HEK293T (cell line): ENCODE data around the gene WDR37.
"Not testable (repeated sequence)": the region's sequence is repeated elsewhere in the genome, so short reads cannot be mapped to it uniquely, and the experiment has no call there.

ENCODE experiments used
- CTCF ChIA-PET: fragments of 350-600 bp; formaldehyde crosslinking; extraction: SDS; loops from one replicate; lab custom pipeline; 2021; ENCODE audit warnings: antibody characterized with exemption, inconsistent platforms; lab: Yijun Ruan, JAX
- POLR2A ChIA-PET: fragments of 350-600 bp; formaldehyde crosslinking; extraction: SDS; loops from one replicate; lab custom pipeline; 2020; ENCODE audit warnings: antibody characterized with exemption, inconsistent platforms; lab: Yijun Ruan, JAX
- DNase-seq: peaks from one replicate; pipeline ENCODE4 v3.0.0; 2012; ENCODE audit warnings: mixed read lengths; ENCODE audit errors: extremely low spot score
- ARNT ChIP-seq: fragments of 450-650 bp; IDR thresholded peaks from 2 replicates; pipeline ENCODE4 v1.6.1; 2017; ENCODE audit warnings: mild to moderate bottlenecking
- BHLHE40 ChIP-seq: fragments of 450-650 bp; IDR thresholded peaks from 2 replicates; pipeline ENCODE4 v1.6.1; 2016; ENCODE audit warnings: mild to moderate bottlenecking, moderate library complexity, borderline replicate concordance
- CTBP1 ChIP-seq: fragments of 450-650 bp; IDR thresholded peaks from 2 replicates; pipeline ENCODE4 v1.6.1; 2016; ENCODE audit warnings: borderline replicate concordance
- ELF4 ChIP-seq: fragments of 450-650 bp; IDR thresholded peaks from 2 replicates; pipeline ENCODE4 v1.6.1; 2017; ENCODE audit warnings: antibody characterized with exemption
- FOXA1 ChIP-seq: fragments of 450-650 bp; IDR thresholded peaks from 2 replicates; pipeline ENCODE4 v1.6.1; 2016; ENCODE audit warnings: mild to moderate bottlenecking
- FOXK2 ChIP-seq: fragments of 450-650 bp; IDR thresholded peaks from 2 replicates; pipeline ENCODE4 v1.6.1; 2016; ENCODE audit warnings: mild to moderate bottlenecking
- FOXM1 ChIP-seq: fragments of 450-650 bp; IDR thresholded peaks from 2 replicates; pipeline ENCODE4 v1.6.1; 2017; ENCODE audit warnings: mild to moderate bottlenecking, borderline replicate concordance
- HDGF ChIP-seq: fragments of 450-650 bp; IDR thresholded peaks from 2 replicates; pipeline ENCODE4 v1.6.1; 2017; ENCODE audit warnings: antibody characterized with exemption, borderline replicate concordance
- L3MBTL2 ChIP-seq: fragments of 450-650 bp; conservative IDR thresholded peaks from 2 replicates; pipeline ENCODE4 v1.6.1; 2016; ENCODE audit warnings: mild to moderate bottlenecking
- LEF1 ChIP-seq: fragments of 450-650 bp; IDR thresholded peaks from 2 replicates; pipeline ENCODE4 v1.6.1; 2017; ENCODE audit warnings: mild to moderate bottlenecking, borderline replicate concordance
- NFRKB ChIP-seq: fragments of 450-650 bp; IDR thresholded peaks from 2 replicates; pipeline ENCODE4 v1.6.1; 2016; ENCODE audit warnings: mild to moderate bottlenecking, moderate library complexity
- PKNOX1 ChIP-seq: fragments of 450-650 bp; IDR thresholded peaks from 2 replicates; pipeline ENCODE4 v1.6.1; 2016
- SP1 ChIP-seq: fragments of 450-650 bp; IDR thresholded peaks from 2 replicates; pipeline ENCODE4 v1.6.1; 2017
- SUZ12 ChIP-seq: fragments of 450-650 bp; IDR thresholded peaks from 2 replicates; pipeline ENCODE4 v1.6.1; 2016; ENCODE audit warnings: mild to moderate bottlenecking
- TARDBP ChIP-seq: fragments of 450-650 bp; IDR thresholded peaks from 2 replicates; pipeline ENCODE4 v1.6.1; 2016
- ZNF384 ChIP-seq: fragments of 450-650 bp; IDR thresholded peaks from 2 replicates; pipeline ENCODE4 v1.6.1; 2016

Gene WDR37

GRCh38 chr10:1056326-1057105 lies at the start of gene WDR37:
Gene WDR37 (plus strand): TSS chr10:1056385. CDS start chr10:1072156, 15,771 bp downstream.
- CTCF ChIA-PET: no interaction called here
- peak; percentile 91 for DNase-seq
- TF ChIP-seq HDGF (no peak), BHLHE40 (no peak), L3MBTL2 (no peak), ARNT (peak; percentile 72), ZNF384 (no peak), CTBP1 (no peak), SUZ12 (no peak), PKNOX1 (peak; percentile 43), ELF4 (peak; percentile 73), LEF1 (peak; percentile 57), FOXM1 (no peak), TARDBP (no peak), FOXK2 (no peak), SP1 (no peak), FOXA1 (no peak)
- POLR2A ChIA-PET: no interaction called here

GRCh38 chr10:1006573-1006972 lies 49.6 kb upstream of the WDR37 start:
- no peak for TF ChIP-seq ZNF384
- TF ChIP-seq HDGF: no peak
- no peak for TF ChIP-seq FOXK2
- TF ChIP-seq ARNT: no peak
- TF ChIP-seq NFRKB: no peak
- no peak for TF ChIP-seq FOXA1
- no peak for TF ChIP-seq SUZ12
- no peak for DNase-seq
- ChIA-PET POLR2A (no interaction called here), CTCF (no interaction called here)

- no peak for TF ChIP-seq SUZ12
- TF ChIP-seq ZNF384: no peak
- TF ChIP-seq LEF1: no peak
- TF ChIP-seq ELF4: no peak
- no peak for TF ChIP-seq TARDBP
- TF ChIP-seq CTBP1: no peak
- TF ChIP-seq SP1: no peak
- TF ChIP-seq L3MBTL2: no peak
- ChIA-PET CTCF (no interaction called here), POLR2A (no interaction called here)
- no peak for DNase-seq
Measured at GRCh38 chr10:1007583-1007982, 48.6 kb upstream of the WDR37 start.

- ChIA-PET CTCF (no interaction called here), POLR2A (no interaction called here)
Measured at GRCh38 chr10:1009071-1009494, 47.1 kb upstream of the WDR37 start.

GRCh38 chr10:1009947-1010346 lies 46.2 kb upstream of the WDR37 start:
- DNase-seq, CTCF ChIA-PET, POLR2A ChIA-PET: not testable (repeated sequence)

More at GRCh38 chr10:1009071-1009494, 47.1 kb upstream of the WDR37 start:
- DNase-seq: no peak
- TF ChIP-seq CTBP1 (no peak), PKNOX1 (no peak), BHLHE40 (no peak), L3MBTL2 (no peak), ZNF384 (no peak)

GRCh38 chr10:1010703-1011102 lies 45.5 kb upstream of the WDR37 start:
- ChIA-PET CTCF (no interaction called here), POLR2A (no interaction called here)
- TF ChIP-seq ZNF384: no peak
- TF ChIP-seq FOXM1: no peak
- no peak for TF ChIP-seq PKNOX1
- TF ChIP-seq LEF1: no peak
- no peak for TF ChIP-seq TARDBP
- TF ChIP-seq HDGF: no peak
- no peak for TF ChIP-seq FOXA1
- TF ChIP-seq ELF4: no peak
- TF ChIP-seq CTBP1: no peak
- no peak for TF ChIP-seq L3MBTL2
- no peak for TF ChIP-seq BHLHE40
- no peak for TF ChIP-seq SUZ12
- TF ChIP-seq SP1: no peak
- TF ChIP-seq FOXK2: no peak
- no peak for TF ChIP-seq NFRKB
- TF ChIP-seq ARNT: no peak
- DNase-seq: no peak
